ENCODE measurements around the gene TMEM97.
"Not testable (repeated sequence)": the region's sequence is repeated elsewhere in the genome, so short reads cannot be mapped to it uniquely, and the experiment has no call there.

Gene TMEM97

GRCh38 chr17:28318759-28319597 lies at the start of gene TMEM97:
TMEM97 (plus strand) TSS chr17:28319200; CDS start chr17:28319240, 40 bp downstream.
- peak; percentile 98 for DNase-seq

DNA sequence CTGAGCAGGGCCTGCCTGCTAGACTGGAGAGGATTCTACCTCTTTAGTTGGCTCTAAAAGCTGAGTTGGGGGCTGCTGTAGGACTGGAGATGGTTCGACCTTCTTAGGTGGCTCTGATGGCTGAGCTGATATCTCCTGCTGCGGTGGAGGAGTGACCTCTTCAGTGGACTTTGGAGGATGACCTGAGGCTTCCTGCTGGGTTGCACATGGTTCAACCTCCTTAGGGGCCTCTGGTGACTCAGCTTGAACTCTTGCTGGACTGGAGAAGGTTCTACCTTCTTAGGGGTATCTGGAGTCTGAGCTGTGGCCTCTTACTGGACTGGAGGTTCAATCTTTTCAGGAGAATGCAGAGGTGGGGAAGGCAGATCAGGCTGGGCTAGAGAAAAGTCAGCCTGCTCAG lies 48.9 kb upstream of the TMEM97 start:
- no peak for DNase-seq

- no peak for DNase-seq
These were observed 48.1 kb upstream of the TMEM97 start for GRCh38 chr17:28270926-28271325.

- DNase-seq = no peak
These were observed 47.6 kb upstream of the TMEM97 start for GRCh38 chr17:28271431-28271830.

- no peak for DNase-seq
These were observed 46.8 kb upstream of the TMEM97 start for GRCh38 chr17:28272166-28272565.

GRCh38 chr17:28273341-28273740 lies 45.7 kb upstream of the TMEM97 start:
- DNase-seq = not testable (repeated sequence)

- DNase-seq = no peak
These were observed 44.3 kb upstream of the TMEM97 start for GRCh38 chr17:28274591-28275265.

DNA sequence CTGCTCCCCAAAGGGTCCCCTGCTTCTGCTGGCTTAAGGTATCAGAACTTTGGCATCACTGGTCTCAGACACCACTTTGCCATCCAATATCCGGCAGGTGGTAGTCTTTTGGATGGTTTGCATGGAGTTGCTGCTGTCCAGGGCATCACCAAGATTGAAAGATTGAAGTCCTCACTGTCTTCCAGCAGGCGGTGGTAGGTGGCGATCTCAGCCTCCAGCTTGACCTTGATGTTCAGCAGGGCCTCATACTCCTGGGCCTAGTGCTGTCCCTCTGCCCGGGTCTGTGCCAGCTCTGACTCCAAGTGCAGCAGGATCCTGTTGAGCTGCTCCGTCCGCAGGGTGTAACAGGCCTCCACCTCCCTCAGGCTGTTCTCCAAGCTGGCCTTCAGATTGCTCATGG lies 43.0 kb upstream of the TMEM97 start:
- DNase-seq = no peak

GRCh38 chr17:28279411-28279810 lies 39.6 kb upstream of the TMEM97 start:
- no peak for DNase-seq

DNA sequence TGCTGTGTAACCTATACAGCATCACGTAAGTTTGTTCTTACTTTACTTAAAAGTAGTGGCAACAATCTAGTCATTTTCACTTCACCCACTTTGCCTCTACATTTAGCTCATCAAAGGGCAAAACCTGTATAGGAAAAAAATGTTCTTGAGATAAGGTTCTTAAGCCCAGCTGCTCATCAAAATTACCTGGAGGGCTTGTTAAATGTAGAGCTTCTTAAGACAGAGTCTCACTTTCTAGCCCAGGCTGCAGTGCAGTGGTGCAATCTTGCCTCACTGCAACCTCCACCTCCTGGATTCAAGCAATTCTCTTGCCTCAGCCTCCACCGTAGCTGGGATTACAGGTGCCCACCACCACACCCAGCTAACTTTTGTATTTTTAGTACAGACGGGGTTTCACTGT lies 38.2 kb upstream of the TMEM97 start:
- no peak for DNase-seq

DNA sequence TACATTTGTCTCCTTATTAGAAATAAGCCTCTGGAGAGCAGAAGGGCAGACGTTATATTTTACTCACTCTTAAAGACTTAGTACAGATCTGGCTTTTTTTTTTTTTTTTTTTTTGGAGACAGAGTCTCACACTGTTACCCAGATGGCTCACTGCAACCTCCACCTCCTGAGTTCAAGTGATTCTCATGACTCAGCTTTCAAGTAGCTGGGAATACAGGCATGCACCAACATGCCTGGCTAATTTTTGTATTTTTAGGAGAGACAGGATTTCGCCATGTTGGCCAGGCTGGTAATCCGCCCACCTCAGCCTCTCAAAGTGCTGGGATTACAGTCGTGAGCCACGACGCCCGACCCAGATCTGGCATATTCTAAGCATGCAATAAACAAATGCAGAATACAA lies 36.4 kb upstream of the TMEM97 start:
- DNase-seq = no peak

GRCh38 chr17:28285965-28286364 lies 33.0 kb upstream of the TMEM97 start:
- no peak for DNase-seq

GRCh38 chr17:28290703-28291102 lies 28.3 kb upstream of the TMEM97 start:
- DNase-seq = no peak

- DNase-seq = no peak
These were observed 27.1 kb upstream of the TMEM97 start for GRCh38 chr17:28291780-28292330.

- DNase-seq = not testable (repeated sequence)
These were observed 26.1 kb upstream of the TMEM97 start for GRCh38 chr17:28292878-28293277.

GRCh38 chr17:28293994-28294393 lies 25.0 kb upstream of the TMEM97 start:
- DNase-seq = no peak

DNA sequence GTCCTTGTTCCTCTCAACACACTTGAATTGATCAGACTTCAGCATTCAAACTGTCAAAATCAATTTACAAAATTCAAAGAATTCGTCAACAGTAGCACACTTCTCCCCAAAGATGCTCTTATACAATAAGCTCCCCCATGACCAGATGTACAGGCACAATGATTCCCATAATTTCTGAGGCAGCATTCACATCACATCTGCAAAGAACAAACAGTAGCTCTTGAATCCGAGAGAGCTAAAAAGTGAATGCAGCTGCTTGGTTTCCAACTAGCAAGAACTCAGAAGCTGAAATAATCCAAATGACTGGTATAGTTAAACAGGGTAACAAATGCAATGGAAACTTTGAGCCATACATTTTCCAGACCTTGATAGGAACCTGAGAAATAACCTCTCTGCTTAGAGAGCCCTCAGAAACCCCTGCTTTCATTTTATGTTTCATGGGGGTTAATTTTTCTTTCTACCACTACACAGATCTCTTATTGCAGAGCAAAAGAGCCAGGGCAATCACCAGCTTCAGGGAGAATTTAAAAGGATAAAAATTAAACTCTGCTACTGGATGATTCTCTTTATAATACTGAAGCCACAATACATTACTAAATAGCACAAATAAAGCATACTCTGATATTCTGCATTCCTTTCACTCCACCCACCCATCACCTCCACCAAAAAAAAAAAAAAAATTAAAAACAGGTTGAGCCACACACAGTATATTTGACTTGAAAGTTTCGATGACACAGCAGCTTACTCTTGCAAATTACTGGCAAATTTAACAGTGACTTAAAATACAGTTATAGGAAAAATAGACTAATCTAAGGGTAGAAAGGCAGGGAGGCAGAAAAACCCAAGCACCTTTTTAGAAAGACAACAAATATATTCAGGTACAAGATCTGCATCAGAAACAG lies 23.1 kb upstream of the TMEM97 start:
- DNase-seq = no peak

DNA sequence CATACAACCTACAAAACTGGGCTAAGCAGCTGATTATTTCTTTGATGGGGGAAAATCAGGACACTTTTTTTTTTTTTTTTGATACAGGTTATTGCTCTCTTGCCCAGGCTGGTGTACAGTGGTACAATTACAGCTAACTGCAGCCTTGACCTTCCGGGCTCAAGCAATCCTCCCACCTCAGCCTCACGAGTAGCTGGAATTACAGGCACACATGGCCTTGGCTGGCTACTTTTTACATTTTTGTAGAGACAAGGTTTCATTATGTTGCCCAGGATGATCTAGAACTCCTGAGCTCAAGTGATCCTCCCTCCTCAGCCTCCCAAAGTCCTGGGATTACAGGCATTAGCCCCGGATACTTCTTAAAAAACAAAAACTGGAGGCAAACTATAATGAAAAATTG lies 20.6 kb upstream of the TMEM97 start:
- no peak for DNase-seq

GRCh38 chr17:28306954-28307401 lies 12.0 kb upstream of the TMEM97 start:
- DNase-seq = no peak

DNA sequence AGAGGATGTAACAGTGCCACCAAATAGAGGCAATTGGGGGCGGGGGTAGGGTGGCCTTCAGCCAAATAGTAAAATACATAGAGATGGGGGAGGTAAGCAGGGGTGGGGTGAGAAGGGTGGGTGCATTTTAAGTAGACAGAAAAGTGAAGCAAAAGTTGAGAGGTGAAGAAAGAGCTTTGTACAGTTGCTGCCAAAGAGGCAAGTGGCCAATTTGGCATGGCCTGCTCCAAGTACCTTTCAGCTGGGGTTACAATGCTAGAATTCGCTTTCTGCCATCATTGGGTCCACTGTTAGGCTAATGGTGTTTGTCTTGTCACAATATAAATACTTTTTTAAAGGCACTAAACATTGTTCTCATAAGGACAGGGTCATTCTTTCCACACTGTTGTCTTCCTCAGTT lies 5.2 kb upstream of the TMEM97 start:
- DNase-seq = no peak

- DNase-seq = no peak
These were observed 2.9 kb upstream of the TMEM97 start for GRCh38 chr17:28315846-28316705.
